Heart left ventricle (tissue), 13 donors: ENCODE measurements around the gene LAMC3.

ENCODE experiments used
- POLR2A ChIP-seq, 2 donors: fragments of 450-650 bp; IDR thresholded peaks; one replicate each; pipeline ENCODE4 v1.6.1; 2017; ENCODE audit warnings: antibody characterized with exemption in 2 of 2, mild to moderate bottlenecking in 2 of 2, moderate library complexity in 2 of 2
- TF ChIP-seq, protein P1 (sequence below), 12 donors: fragments of 200-600 bp; sonication (generic) in 4 of 12; IDR thresholded peaks; one replicate each; pipeline versions ENCODE4 v1.5.0 to v1.8.0; 2018 to 2022; ENCODE audit warnings: antibody characterized with exemption in 12 of 12, mild to moderate bottlenecking in 5 of 12
- donor health status: ischemic (EF 13 %, LVEDD 7.1; RV severe dilation, severe dysfunction).
- donor health status: DM: no; HTN: yes; CAD: no.
- donor health status: DM: no; HTN: no; CAD: no.
- donor health status: ischemic (EF 25% LVEDD 6.9; RV normal size, moderate dysfunction).
- donor health status: ischemic (EF 25% LVEDD 5.7; RV mildly dilated, moderate dysfunction).
- donor health status: ischemic (EF 35%, LVEDD 5.7; RV mildly dilated, moderate dysfunction).
- donor health status: nonischemic (EF 11% LVEDD 7.7; RV severe dilation, severe dysfunction).
- donor health status: DM: yes; HTN: yes; CAD: no.
- donor health status: PGD.
- donor health status: ischemic (EF 29% LVEDD 5.4; RV normal size, mild dysfunction).
- donor health status: nonischemic (EF 23%, LVEDD 6.1; RV moderate dilation, normal function).

DNA sequence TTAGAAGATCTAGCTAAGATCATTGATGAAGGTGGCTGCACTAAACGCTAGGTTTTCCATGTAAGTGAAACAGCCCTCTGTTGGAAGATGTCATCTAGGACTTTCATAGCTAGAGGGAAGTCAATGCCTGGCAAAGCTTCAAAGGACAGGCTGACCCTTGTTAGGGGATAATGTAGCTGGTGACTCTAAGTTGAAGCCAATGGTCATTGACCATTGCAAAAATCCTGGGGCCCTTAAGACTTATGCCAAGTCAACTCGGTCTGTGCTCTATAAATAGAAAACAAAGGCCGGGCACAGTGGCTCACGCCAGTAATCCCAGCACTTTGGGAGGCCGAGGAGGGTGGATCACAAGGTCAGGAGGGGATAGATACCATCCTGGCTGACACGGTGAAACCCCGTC, 43.3 kb upstream of the LAMC3 start:
- TF ChIP-seq, protein P1, sequence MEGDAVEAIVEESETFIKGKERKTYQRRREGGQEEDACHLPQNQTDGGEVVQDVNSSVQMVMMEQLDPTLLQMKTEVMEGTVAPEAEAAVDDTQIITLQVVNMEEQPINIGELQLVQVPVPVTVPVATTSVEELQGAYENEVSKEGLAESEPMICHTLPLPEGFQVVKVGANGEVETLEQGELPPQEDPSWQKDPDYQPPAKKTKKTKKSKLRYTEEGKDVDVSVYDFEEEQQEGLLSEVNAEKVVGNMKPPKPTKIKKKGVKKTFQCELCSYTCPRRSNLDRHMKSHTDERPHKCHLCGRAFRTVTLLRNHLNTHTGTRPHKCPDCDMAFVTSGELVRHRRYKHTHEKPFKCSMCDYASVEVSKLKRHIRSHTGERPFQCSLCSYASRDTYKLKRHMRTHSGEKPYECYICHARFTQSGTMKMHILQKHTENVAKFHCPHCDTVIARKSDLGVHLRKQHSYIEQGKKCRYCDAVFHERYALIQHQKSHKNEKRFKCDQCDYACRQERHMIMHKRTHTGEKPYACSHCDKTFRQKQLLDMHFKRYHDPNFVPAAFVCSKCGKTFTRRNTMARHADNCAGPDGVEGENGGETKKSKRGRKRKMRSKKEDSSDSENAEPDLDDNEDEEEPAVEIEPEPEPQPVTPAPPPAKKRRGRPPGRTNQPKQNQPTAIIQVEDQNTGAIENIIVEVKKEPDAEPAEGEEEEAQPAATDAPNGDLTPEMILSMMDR (IDR thresholded peaks at IDR 0.05): no peak
- TF ChIP-seq POLR2A (IDR thresholded peaks at IDR 0.05): no peak
